IPS-20b (cell line): ENCODE results near the gene KCNQ2.

Source experiments
- H3K27ac ChIP-seq: one replicate; pipeline ENCODE4 v1.5.1; 2013; ENCODE audit warnings: low read length
- H3K27me3 ChIP-seq: 2 replicates; pipeline ENCODE4 v1.6.1; 2013; ENCODE audit warnings: mild to moderate bottlenecking, low read length, inconsistent platforms; ENCODE audit not compliant: insufficient read depth
- H3K36me3 ChIP-seq: 2 replicates; pipeline ENCODE4 v1.6.1; 2013; ENCODE audit warnings: low read depth, mild to moderate bottlenecking, inconsistent platforms, low read length, moderate library complexity; ENCODE audit not compliant: insufficient read depth
- H3K4me1 ChIP-seq: 2 replicates; pipeline ENCODE4 v1.6.1; 2013; ENCODE audit warnings: mild to moderate bottlenecking, control low read depth, inconsistent platforms, low read length, moderate library complexity; ENCODE audit not compliant: insufficient read depth
- H3K4me3 ChIP-seq: 2 replicates; pipeline ENCODE4 v1.5.1; 2013; ENCODE audit warnings: mild to moderate bottlenecking, low read length, inconsistent platforms
- H3K9ac ChIP-seq: 2 replicates; pipeline ENCODE4 v1.6.1; 2013; ENCODE audit warnings: low read depth, mild to moderate bottlenecking, inconsistent platforms, low read length, moderate library complexity
- H3K9me3 ChIP-seq: 2 replicates; pipeline ENCODE4 v1.6.1; 2013; ENCODE audit warnings: mild to moderate bottlenecking, low read depth, low read length, inconsistent platforms; ENCODE audit not compliant: insufficient read depth

Gene KCNQ2

DNA sequence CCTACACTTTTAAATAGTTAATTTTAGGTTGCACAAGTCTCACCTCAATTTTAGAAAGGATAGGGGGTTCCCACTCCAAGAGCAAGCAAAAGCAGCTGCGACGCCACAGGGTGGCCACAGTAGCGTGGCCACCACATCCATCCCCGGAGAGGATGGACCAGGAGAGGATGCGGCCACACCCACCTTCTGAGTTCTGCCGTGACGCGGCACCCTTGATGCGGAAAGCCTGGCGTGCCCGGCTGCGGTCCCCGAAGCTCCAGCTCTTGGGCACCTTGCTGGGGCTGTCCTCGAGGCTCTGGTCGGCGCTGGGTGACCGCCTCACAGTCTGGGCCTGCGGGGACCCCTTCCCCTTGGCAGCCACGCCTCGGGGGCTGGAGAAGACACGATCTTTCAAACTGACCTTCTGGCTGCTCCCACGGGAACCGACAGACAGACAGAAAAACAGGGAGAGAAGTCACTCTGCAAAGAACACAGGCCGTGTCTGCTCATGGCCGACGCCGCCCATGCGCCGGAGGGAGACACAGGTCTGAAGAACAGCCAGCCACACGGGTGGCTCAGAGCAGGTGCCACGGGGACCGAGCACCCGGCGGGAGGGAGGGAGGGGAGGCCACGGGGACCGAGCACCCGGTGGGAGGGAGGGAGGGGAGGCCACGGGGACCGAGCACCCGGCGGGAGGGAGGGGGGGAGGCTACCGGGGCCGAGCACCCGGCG lies 57.6 kb downstream of the KCNQ2 start:
- Histone ChIP-seq H3K9ac (no peak overlapping the region), H3K27me3 (no peaks in the 10 kb centered on the region), H3K4me3 (no peak overlapping the region), H3K9me3 (no peaks in the 10 kb centered on the region), H3K36me3 (no peaks in the 10 kb centered on the region), H3K27ac (no peak overlapping the region), H3K4me1 (no peaks in the 10 kb centered on the region)

GRCh38 chr20:63413963-63414684 lies 58.3 kb downstream of the KCNQ2 start:
- no peaks in the 10 kb centered on the region for H3K4me1 ChIP-seq
- H3K27me3 ChIP-seq, result no peaks in the 10 kb centered on the region
- H3K4me3 ChIP-seq, result no peak overlapping the region
- H3K9ac ChIP-seq, result no peak overlapping the region
- no peaks in the 10 kb centered on the region for H3K9me3 ChIP-seq
- no peaks in the 10 kb centered on the region for H3K36me3 ChIP-seq
- no peak overlapping the region for H3K27ac ChIP-seq

DNA sequence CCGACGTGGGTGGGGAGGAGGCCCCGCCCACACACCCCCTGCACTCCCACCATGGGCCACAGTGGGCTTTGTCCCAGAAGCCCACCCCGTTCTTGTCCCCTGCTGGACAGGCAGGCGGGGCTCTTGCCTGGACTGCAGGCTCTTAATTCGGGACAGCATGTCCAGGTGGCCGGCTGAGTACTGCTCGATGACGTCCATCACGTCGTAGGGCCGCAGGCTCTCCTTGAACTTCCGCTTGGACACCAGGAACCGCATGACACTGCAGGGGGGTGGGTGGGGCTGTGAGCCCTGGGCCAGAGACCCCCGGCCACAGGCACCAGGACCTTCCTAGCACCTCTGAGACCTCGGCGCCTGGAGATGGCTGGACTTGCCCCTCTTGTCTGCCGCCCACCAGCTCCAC lies 59.1 kb downstream of the KCNQ2 start:
- Histone ChIP-seq H3K27ac (no peak overlapping the region), H3K36me3 (no peaks in the 10 kb centered on the region), H3K4me1 (no peaks in the 10 kb centered on the region), H3K9me3 (no peaks in the 10 kb centered on the region), H3K4me3 (no peak overlapping the region), H3K27me3 (no peaks in the 10 kb centered on the region), H3K9ac (no peak overlapping the region)

- no peaks in the 10 kb centered on the region for H3K9me3 ChIP-seq
- H3K4me1 ChIP-seq, result no peaks in the 10 kb centered on the region
- H3K27me3 ChIP-seq, result no peaks in the 10 kb centered on the region
- H3K9ac ChIP-seq, result no peak overlapping the region
- H3K36me3 ChIP-seq, result no peaks in the 10 kb centered on the region
- no peak overlapping the region for H3K4me3 ChIP-seq
- no peak overlapping the region for H3K27ac ChIP-seq
Measured at GRCh38 chr20:63412889-63413288, 59.6 kb downstream of the KCNQ2 start.

GRCh38 chr20:63411898-63412631 lies 60.4 kb downstream of the KCNQ2 start:
- Histone ChIP-seq H3K4me3 (no peak overlapping the region), H3K27ac (no peak overlapping the region), H3K27me3 (no peaks in the 10 kb centered on the region), H3K36me3 (no peaks in the 10 kb centered on the region), H3K9ac (no peak overlapping the region), H3K9me3 (no peaks in the 10 kb centered on the region), H3K4me1 (no peaks in the 10 kb centered on the region)

GRCh38 chr20:63411151-63411897 lies 61.1 kb downstream of the KCNQ2 start:
- H3K9ac ChIP-seq, result no peak overlapping the region
- no peaks in the 10 kb centered on the region for H3K27me3 ChIP-seq
- no peak overlapping the region for H3K4me3 ChIP-seq
- H3K9me3 ChIP-seq, result no peaks in the 10 kb centered on the region
- no peaks in the 10 kb centered on the region for H3K4me1 ChIP-seq
- no peak overlapping the region for H3K27ac ChIP-seq
- no peaks in the 10 kb centered on the region for H3K36me3 ChIP-seq

DNA sequence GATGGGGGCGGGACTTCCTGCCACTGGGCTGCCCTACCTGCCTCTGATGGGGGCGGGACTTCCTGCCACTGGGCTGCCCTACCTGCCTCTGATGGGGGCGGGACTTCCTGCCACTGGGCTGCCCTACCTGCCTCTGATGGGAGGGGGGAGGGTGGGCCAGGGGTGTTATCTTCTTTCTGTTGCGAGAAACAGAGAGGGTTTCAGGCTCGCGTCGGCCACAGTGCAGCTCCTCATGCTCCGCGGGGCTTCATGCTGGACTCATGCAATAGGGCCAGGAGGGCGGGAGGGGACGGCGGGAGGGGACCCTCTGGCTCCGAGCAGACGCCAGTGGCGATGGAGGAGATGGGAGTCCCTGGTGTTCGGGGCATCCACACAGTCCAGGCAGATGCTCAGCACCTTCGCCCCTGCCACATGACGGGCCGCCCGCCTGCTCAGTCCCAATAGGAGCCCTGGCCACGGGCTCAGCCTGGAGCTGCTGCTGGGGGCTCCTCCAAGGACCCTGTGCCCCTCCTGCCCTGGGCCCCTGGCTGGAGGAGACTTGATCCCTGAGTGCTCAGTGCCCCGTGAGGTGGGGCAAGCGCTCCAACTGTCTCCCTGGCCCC lies 62.5 kb downstream of the KCNQ2 start:
- no peak overlapping the region for H3K27ac ChIP-seq
- no peaks in the 10 kb centered on the region for H3K9me3 ChIP-seq
- H3K9ac ChIP-seq, result peak overlapping the region; percentile 51; the same call in 1 of the 2 replicates
- H3K36me3 ChIP-seq, result no peaks in the 10 kb centered on the region
- no peaks in the 10 kb centered on the region for H3K4me1 ChIP-seq
- no peaks in the 10 kb centered on the region for H3K27me3 ChIP-seq
- H3K4me3 ChIP-seq, result peak overlapping the region; percentile 42; the same call in 1 of the 2 replicates

DNA sequence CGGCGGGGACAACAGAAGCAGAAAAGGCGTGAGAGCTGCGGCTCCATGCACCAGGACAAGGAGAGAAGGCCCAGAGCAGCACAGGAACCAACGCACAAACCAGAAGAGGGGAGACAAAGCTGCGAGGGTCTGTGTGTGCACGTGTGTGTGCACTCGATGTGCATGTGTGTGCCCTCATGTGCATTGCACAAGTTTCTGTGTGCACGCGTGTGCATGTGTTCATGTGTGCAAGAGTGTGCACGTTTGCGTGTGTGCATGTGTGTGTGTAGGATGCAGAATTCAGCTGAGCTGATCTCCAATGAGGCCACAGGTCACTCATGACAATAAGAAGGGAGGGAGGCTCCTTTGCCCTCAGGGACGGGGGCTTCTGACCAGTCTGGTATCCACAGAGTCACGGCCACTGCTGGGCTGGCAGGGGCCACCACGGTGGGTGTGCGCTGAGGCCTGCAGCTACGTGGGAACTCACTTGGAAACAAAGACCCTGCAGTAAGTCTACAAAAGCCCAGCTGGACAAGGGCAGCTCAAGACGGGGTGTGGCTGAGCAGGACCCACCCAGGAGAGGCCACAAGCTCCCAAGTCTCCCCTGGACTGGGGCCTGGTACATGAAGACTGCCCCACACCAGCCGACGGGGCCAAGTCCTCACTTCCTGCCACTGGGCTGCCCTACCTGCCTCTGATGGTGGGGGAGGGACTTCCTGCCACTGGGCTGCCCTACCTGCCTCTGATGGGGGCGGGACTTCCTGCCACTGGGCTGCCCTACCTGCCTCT lies 63.2 kb downstream of the KCNQ2 start:
- peak overlapping the region; percentile 13 for H3K27ac ChIP-seq
- no peaks in the 10 kb centered on the region for H3K4me1 ChIP-seq
- no peaks in the 10 kb centered on the region for H3K27me3 ChIP-seq
- no peaks in the 10 kb centered on the region for H3K36me3 ChIP-seq
- H3K9ac ChIP-seq, result no peak overlapping the region
- H3K4me3 ChIP-seq, result no peak overlapping the region
- H3K9me3 ChIP-seq, result no peaks in the 10 kb centered on the region

GRCh38 chr20:63408684-63409046 lies 63.8 kb downstream of the KCNQ2 start:
- H3K4me1 ChIP-seq, result no peaks in the 10 kb centered on the region
- H3K27me3 ChIP-seq, result no peaks in the 10 kb centered on the region
- H3K27ac ChIP-seq, result no peak overlapping the region
- no peak overlapping the region for H3K4me3 ChIP-seq
- H3K9me3 ChIP-seq, result no peaks in the 10 kb centered on the region
- no peaks in the 10 kb centered on the region for H3K36me3 ChIP-seq
- no peak overlapping the region for H3K9ac ChIP-seq

DNA sequence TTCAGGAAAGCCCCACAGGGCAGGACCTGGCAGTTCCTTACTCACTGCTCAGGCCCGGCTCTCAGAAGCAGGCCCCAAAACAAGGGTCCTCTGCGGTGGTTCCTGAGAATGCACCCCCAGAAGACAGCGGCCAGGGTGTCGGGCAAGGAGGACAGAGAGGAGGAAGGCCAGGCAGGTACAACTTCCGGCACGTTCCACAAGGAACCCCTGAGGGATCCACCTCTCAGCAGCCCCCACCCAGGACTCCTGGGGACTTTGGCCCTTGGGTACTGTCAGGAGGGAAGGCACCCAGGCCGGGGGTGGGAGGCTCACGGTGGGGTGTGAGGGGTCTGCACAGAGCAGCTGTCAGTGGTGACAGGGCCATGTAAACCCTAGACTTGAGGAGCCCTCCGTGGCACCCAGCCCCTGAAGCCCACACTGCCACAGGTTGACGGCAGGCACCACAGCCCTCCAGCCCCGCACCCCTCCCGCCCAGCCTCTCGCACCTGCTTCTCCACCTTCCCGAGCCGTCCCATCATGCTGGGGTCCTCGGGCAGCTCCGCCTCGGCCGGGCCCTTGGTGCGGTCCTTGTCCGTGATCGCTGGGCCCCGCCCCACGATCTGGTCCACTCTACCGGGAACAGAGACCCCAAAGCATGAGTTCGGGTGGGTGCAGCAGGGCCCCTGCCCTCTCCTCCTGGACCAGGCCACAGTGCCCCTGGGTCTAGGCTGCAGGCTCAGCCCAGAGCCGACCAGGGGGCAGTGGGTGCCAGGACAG lies 64.3 kb downstream of the KCNQ2 start:
- no peak overlapping the region for H3K4me3 ChIP-seq
- H3K27ac ChIP-seq, result no peak overlapping the region
- no peaks in the 10 kb centered on the region for H3K9me3 ChIP-seq
- no peaks in the 10 kb centered on the region for H3K27me3 ChIP-seq
- H3K9ac ChIP-seq, result no peak overlapping the region
- 0 out of 2 replicates have a peak, but pooled peaks cover 2% of the 10 kb centered on the region for H3K4me1 ChIP-seq
- no peaks in the 10 kb centered on the region for H3K36me3 ChIP-seq
